Measurements from ENCODE around the gene RBM33. TPM values are rescaled to one million over a fixed set of nuclear protein-coding genes. Genes with fewer than 3 reads are reported as not detected.

RBM33 gene
- total and polyA plus RNA-seq, 9 of the 15 experiments (the other 6 are each of a cell fraction or from before 2014, with no cell fraction given) = 4.4 to 80.7 (median 27.3) TPM

DNA sequence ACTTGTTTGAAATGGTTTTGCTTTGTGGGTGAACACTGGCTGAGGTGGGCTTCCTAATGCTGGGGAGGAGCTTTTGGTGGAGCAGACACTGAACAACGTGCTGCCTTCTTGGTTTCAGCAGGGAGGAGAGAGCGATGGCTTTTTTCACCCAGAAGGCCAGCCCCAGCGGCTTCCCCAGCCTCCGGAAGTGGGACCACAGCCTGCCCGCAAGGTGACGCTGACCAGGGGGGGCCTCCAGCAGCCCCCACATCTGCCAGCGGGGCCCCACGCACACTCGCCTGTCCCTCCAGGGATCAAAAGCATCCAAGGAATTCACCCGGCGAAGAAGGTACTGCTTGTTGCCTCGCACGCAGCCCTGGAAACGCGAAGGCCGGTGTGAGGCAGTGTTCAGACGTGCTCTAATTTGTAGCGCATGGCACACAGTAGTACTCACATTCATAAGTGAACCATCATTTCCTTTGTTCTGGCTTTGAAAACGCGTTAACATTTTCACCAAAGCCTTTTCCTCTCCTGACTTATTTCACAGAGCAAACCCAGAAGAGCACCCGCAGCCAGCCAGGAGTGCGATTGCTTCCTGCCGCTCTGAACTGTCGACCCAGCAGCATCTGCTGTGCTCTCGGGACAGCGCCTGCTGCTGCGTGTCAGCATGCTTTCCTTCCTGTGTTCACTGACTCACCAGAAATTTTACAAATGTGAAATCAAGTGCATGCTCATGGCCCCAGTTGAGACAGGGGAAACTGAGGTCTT is 119.4 kb downstream of the RBM33 start:
- intact Hi-C loops (cut with micrococcal nuclease) = no loop called here
- WGBS (ENCODE audit: insufficient coverage, low coverage, missing lambda C conversion rate) = 94% methylated on average over 27 of the region's 27 CpGs
- Histone ChIP-seq H3K27ac (ENCODE audit: extremely low read depth, low read depth, low read length) (no peak overlapping the region), H3K9ac (ENCODE audit: insufficient read depth in 1 of 2, low read depth in 2 of 2, low read length in 2 of 2) (0 out of 4 replicates have a peak overlapping the region, but pooled peaks of 1 of the 2 experiments have one; percentile 8), H3K79me2 (ENCODE audit: control insufficient read depth, insufficient read depth, low read length) (peaks cover 33% of the 10 kb centered on the region), H3K36me3 (ENCODE audit: control insufficient read depth, insufficient read depth, low read length) (peaks cover 84% of the 10 kb centered on the region), H3K9me3 (replicated peaks; ENCODE audit: control insufficient read depth, insufficient read depth, low read depth, low read length) (no peaks in the 10 kb centered on the region), H2AFZ (ENCODE audit: low read depth, low read length) (no peak overlapping the region), H3K27me3 (ENCODE audit: control insufficient read depth in 2 of 2, insufficient read depth in 2 of 2, low read length in 2 of 2) (no peaks in the 10 kb centered on the region), H4K20me1 (replicated peaks; ENCODE audit: control insufficient read depth, insufficient read depth, low read length) (peaks cover 16% of the 10 kb centered on the region), H3K9me1 (ENCODE audit: control insufficient read depth, insufficient read depth, low read length) (no peaks in the 10 kb centered on the region), H3K4me1 (replicated peaks in 1 of 2; ENCODE audit: control insufficient read depth in 2 of 2, insufficient read depth in 2 of 2, low read length in 2 of 2) (no peaks in the 10 kb centered on the region), H3K4me3 (no peak overlapping the region), H3K4me2 (ENCODE audit: insufficient read depth, low read length) (no peak overlapping the region)
- CTCF ChIA-PET (ENCODE audit: low intra/inter-chr PET ratio) = no interaction called here
- in situ Hi-C loops (cut with MboI) = loop anchor here (25.0 kb wide), 1 partner anchor 377 kb away; no protein-coding TSS in a partner anchor
- POLR2A ChIA-PET = no interaction called here
- ATAC-seq = no peak
- TF ChIP-seq RBM22 (IDR thresholded peaks at IDR 0.05; ENCODE audit: low read depth, low read length, poor library complexity, severe bottlenecking) (peak; percentile 92), CREB1 (IDR thresholded peaks at IDR 0.05) (no peak), CREB1 (CRISPR knock-in tag; IDR thresholded peaks at IDR 0.05) (no peak)
- no peak for FAIRE-seq
- no peak for DNase-seq (ENCODE audit: extremely low read depth in 1 of 4, low spot score in 3 of 4)
- BruUV-seq (replicated peaks) = no TSS peak

DNA sequence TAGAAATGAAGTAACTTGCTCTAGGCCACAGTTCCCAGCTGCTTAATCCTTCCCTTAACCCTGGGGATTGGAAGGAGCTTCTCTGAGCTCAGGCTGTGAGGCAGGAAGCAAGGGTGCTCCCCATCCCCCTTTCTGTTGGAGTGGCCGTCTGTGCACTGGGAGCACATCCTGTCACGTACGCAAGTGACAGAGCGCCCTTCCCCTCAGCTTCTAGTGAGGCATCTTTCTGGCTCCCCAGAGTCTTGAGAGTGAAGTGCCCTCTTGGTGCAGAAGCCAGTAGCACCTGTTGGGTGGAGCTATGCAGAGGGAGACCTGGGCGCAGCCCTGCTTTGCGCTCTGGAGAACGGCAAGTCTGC is 120.0 kb downstream of the RBM33 start:
- Histone ChIP-seq H3K36me3 (ENCODE audit: control insufficient read depth, insufficient read depth, low read length) (peaks cover 87% of the 10 kb centered on the region), H3K79me2 (ENCODE audit: control insufficient read depth, insufficient read depth, low read length) (peaks cover 31% of the 10 kb centered on the region), H3K9me3 (replicated peaks; ENCODE audit: control insufficient read depth, insufficient read depth, low read depth, low read length) (no peaks in the 10 kb centered on the region), H3K4me1 (replicated peaks in 1 of 2; ENCODE audit: control insufficient read depth in 2 of 2, insufficient read depth in 2 of 2, low read length in 2 of 2) (no peaks in the 10 kb centered on the region), H3K9me1 (ENCODE audit: control insufficient read depth, insufficient read depth, low read length) (no peaks in the 10 kb centered on the region), H3K27ac (ENCODE audit: extremely low read depth, low read depth, low read length) (no peak overlapping the region), H3K9ac (ENCODE audit: insufficient read depth in 1 of 2, low read depth in 2 of 2, low read length in 2 of 2) (no peak overlapping the region), H3K4me3 (no peak overlapping the region), H2AFZ (ENCODE audit: low read depth, low read length) (no peak overlapping the region), H3K27me3 (ENCODE audit: control insufficient read depth in 2 of 2, insufficient read depth in 2 of 2, low read length in 2 of 2) (no peaks in the 10 kb centered on the region), H4K20me1 (replicated peaks; ENCODE audit: control insufficient read depth, insufficient read depth, low read length) (peaks cover 19% of the 10 kb centered on the region), H3K4me2 (ENCODE audit: insufficient read depth, low read length) (no peak overlapping the region)
- DNase-seq (ENCODE audit: extremely low read depth in 1 of 4, low spot score in 3 of 4) (no peak), FAIRE-seq (no peak), ATAC-seq (no peak)
- 91% methylated on average over 7 of the region's 7 CpGs for WGBS (ENCODE audit: insufficient coverage, low coverage, missing lambda C conversion rate)
- CTCF ChIA-PET (ENCODE audit: low intra/inter-chr PET ratio) = no interaction called here
- in situ Hi-C loops (cut with MboI) = loop anchor here (25.0 kb wide), 1 partner anchor 377 kb away; no protein-coding TSS in a partner anchor
- intact Hi-C loops (cut with micrococcal nuclease) = no loop called here
- no TSS peak for BruUV-seq (replicated peaks)
- TF ChIP-seq ZZZ3 (IDR thresholded peaks at IDR 0.05) = no peak
- POLR2A ChIA-PET = no interaction called here

Measured in K562 (cell line).